GM06990 (cell line): ENCODE results near the gene MPDU1.
"Not testable (repeated sequence)": the region's sequence is repeated elsewhere in the genome, so short reads cannot be mapped to it uniquely, and the experiment has no call there.

Experiments
- DNase-seq: peaks from one replicate; pipeline ENCODE4 v3.0.0-alpha.2; 2011; ENCODE audit not compliant: insufficient read length; ENCODE audit errors: extremely low read depth
- H3K27me3 ChIP-seq: replicated peaks from 2 replicates; pipeline ENCODE4 v1.6.0; 2011; ENCODE audit warnings: low read length; ENCODE audit not compliant: control insufficient read depth, insufficient read depth
- H3K36me3 ChIP-seq: 2 replicates; pipeline ENCODE4 v1.5.1; 2011; ENCODE audit warnings: low read length; ENCODE audit not compliant: control insufficient read depth, insufficient read depth
- H3K4me3 ChIP-seq: replicated peaks from 2 replicates; pipeline ENCODE4 v1.5.1; 2011; ENCODE audit warnings: low read depth, mild to moderate bottlenecking, control low read depth, low read length
- CTCF ChIP-seq: IDR thresholded peaks from 2 replicates; pipeline ENCODE4 v1.5.1; 2011; ENCODE audit warnings: low read length, control low read depth, mild to moderate bottlenecking, inconsistent platforms; ENCODE audit not compliant: insufficient read depth, poor library complexity, severe bottlenecking

MPDU1 gene

DNA sequence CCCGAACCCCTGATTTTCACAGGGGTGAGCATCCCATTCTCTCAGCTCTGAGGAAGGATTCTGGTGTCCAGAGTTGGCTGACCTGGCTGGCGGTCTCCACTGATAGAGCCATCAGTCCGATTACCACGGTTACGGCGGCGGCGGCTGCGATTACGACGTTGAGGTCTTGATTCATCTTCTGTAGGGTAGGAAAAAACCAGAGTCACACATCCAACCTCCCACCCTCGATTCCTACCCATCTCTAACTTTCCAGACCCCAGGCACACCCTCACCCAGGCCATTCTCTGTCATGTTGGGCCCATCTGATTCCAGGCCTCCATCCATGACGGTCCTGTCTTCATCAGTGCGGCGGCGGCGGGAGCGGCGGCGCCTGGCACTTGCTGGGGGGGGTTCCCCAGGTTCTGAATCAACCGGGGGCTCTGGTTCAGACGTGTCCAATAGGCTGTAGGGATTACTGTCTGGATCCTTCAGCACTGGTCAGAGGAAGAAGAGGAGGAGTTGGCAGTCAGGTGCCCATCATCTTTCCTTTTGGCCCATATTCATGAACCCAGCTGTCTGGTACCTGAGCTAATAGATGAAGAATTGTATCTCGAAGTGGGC lies 8.9 kb downstream of the MPDU1 start:
- H3K36me3 ChIP-seq = peaks cover 38% of the 10 kb centered on the region
- H3K27me3 ChIP-seq = no peaks in the 10 kb centered on the region
- DNase-seq = no peak
- no peak overlapping the region for H3K4me3 ChIP-seq
- no peak for TF ChIP-seq CTCF

GRCh38 chr17:7593296-7593695 lies 9.6 kb downstream of the MPDU1 start:
- no peak for TF ChIP-seq CTCF
- peaks cover 36% of the 10 kb centered on the region for H3K36me3 ChIP-seq

DNA sequence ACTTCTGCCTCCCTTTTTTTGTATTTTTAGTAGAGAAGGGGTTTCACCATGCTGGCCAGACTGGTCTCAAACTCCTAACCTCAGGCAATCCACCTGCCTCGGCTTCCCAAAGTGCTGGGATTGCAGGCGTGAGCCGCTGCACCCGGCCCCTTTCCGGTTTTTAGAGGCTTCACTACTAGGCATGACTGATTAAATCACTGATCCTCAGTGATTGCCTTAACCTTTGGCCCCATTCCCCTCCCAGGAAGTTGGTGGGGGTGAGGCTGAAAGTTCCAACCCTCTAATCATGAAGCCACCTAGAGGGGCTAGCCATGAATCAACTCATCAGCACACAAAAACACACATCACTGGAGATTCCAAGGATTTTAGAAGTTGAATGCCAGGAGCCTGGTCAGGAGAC lies 13.9 kb downstream of the MPDU1 start:
- not testable (repeated sequence) for H3K4me3 ChIP-seq, H3K27me3 ChIP-seq, DNase-seq
- H3K36me3 ChIP-seq = peaks cover 27% of the 10 kb centered on the region

More at GRCh38 chr17:7593296-7593695, 9.6 kb downstream of the MPDU1 start:
- no peak for DNase-seq
- Histone ChIP-seq H3K4me3 (no peak overlapping the region), H3K27me3 (no peaks in the 10 kb centered on the region)

GRCh38 chr17:7606280-7606679 lies 22.6 kb downstream of the MPDU1 start:
- Histone ChIP-seq H3K36me3 (peaks cover 20% of the 10 kb centered on the region), H3K4me3 (no peak overlapping the region), H3K27me3 (no peaks in the 10 kb centered on the region)
- DNase-seq = no peak
- no peak for TF ChIP-seq CTCF

GRCh38 chr17:7610641-7611040 lies 27.0 kb downstream of the MPDU1 start:
- Histone ChIP-seq H3K4me3 (no peak overlapping the region), H3K27me3 (no peaks in the 10 kb centered on the region), H3K36me3 (peaks cover 7% of the 10 kb centered on the region)
- no peak for TF ChIP-seq CTCF
- DNase-seq = no peak

GRCh38 chr17:7611635-7612293 lies 28.1 kb downstream of the MPDU1 start:
- TF ChIP-seq CTCF = no peak
- H3K36me3 ChIP-seq = peaks cover 5% of the 10 kb centered on the region
- H3K4me3 ChIP-seq = no peak overlapping the region
- DNase-seq = no peak
- no peaks in the 10 kb centered on the region for H3K27me3 ChIP-seq
